ENCODE measurements around the gene RCHY1.

Gene RCHY1

DNA sequence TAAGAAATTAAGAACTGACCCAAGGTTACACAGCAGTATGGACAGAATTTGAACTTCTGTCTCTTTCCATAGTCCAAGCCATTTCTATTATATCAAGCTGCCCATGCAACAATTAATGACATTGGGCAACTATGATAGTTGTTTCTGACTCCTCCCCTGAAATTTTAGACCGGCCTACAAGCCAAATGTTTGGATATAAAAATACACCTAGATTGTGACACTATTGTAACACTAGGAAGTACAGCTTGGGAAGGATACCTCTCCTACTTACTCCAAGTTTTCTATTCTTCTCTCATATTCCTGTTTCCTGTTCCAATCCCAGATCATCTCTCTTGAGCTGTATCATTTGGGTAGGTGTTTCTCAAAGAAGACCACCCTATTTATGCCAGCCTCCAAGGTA, 43.5 kb downstream of the RCHY1 start:
- DNase-seq (ENCODE audit: low read depth in 1 of 2, low spot score in 1 of 2): no peak
- H3K27ac ChIP-seq (replicated peaks): no peak overlapping the region
- no peaks in the 10 kb centered on the region for H3K27me3 ChIP-seq (ENCODE audit: insufficient read depth, poor library complexity, severe bottlenecking)
- TF ChIP-seq REST (IDR thresholded peaks at IDR 0.05; ENCODE audit: insufficient replicate concordance, low read depth): no peak
- no peak for TF ChIP-seq POLR2AphosphoS5 (IDR thresholded peaks at IDR 0.05; ENCODE audit: low read depth)
- TF ChIP-seq GABPA (IDR thresholded peaks at IDR 0.05; ENCODE audit: low read depth): no peak
- TF ChIP-seq SPI1 (IDR thresholded peaks at IDR 0.05; ENCODE audit: borderline replicate concordance, low read depth): no peak
- TF ChIP-seq CTCF (IDR thresholded peaks at IDR 0.05; ENCODE audit: insufficient read depth, low read length): no peak
- H3K4me3 ChIP-seq (replicated peaks; ENCODE audit: insufficient read depth, low read length): no peak overlapping the region

DNA sequence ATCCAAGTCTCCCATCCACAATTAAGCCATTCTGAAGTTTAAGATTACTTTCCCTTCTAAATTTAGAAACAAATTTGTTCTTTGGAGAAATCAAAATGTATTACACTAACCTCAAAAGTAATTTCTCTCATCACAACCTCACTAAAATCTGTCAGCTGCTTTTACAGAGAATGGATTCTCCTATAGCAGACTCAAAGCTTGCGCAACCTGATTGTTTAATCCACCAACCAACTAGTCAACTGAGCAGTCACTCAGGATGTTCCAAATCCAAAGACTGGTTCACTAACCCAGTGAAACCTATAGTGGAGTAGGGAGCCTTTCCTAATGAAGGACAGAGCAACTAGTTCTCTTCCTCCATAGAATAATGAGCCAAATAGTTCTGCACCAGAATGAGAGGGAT, 44.3 kb downstream of the RCHY1 start:
- TF ChIP-seq REST (IDR thresholded peaks at IDR 0.05; ENCODE audit: insufficient replicate concordance, low read depth): no peak
- TF ChIP-seq CTCF (IDR thresholded peaks at IDR 0.05; ENCODE audit: insufficient read depth, low read length): no peak
- no peak for TF ChIP-seq POLR2AphosphoS5 (IDR thresholded peaks at IDR 0.05; ENCODE audit: low read depth)
- no peak for TF ChIP-seq GABPA (IDR thresholded peaks at IDR 0.05; ENCODE audit: low read depth)
- TF ChIP-seq SPI1 (IDR thresholded peaks at IDR 0.05; ENCODE audit: borderline replicate concordance, low read depth): no peak
- H3K27ac ChIP-seq (replicated peaks): no peak overlapping the region
- no peak for DNase-seq (ENCODE audit: low read depth in 1 of 2, low spot score in 1 of 2)
- no peaks in the 10 kb centered on the region for H3K27me3 ChIP-seq (ENCODE audit: insufficient read depth, poor library complexity, severe bottlenecking)
- H3K4me3 ChIP-seq (replicated peaks; ENCODE audit: insufficient read depth, low read length): no peak overlapping the region

GRCh38 chr4:75457365-75457764, 56.8 kb downstream of the RCHY1 start:
- Histone ChIP-seq H3K4me3 (replicated peaks; ENCODE audit: insufficient read depth, low read length) (no peak overlapping the region), H3K27me3 (ENCODE audit: insufficient read depth, poor library complexity, severe bottlenecking) (no peaks in the 10 kb centered on the region), H3K27ac (replicated peaks) (no peak overlapping the region)
- no peak for DNase-seq (ENCODE audit: low read depth in 1 of 2, low spot score in 1 of 2)
- TF ChIP-seq SPI1 (IDR thresholded peaks at IDR 0.05; ENCODE audit: borderline replicate concordance, low read depth): no peak

- DNase-seq (ENCODE audit: low read depth in 1 of 2, low spot score in 1 of 2): no peak
- H3K27me3 ChIP-seq (ENCODE audit: insufficient read depth, poor library complexity, severe bottlenecking): no peaks in the 10 kb centered on the region
- TF ChIP-seq REST (IDR thresholded peaks at IDR 0.05; ENCODE audit: insufficient replicate concordance, low read depth): no peak
- TF ChIP-seq SPI1 (IDR thresholded peaks at IDR 0.05; ENCODE audit: borderline replicate concordance, low read depth): no peak
- no peak for TF ChIP-seq CTCF (IDR thresholded peaks at IDR 0.05; ENCODE audit: insufficient read depth, low read length)
- TF ChIP-seq POLR2AphosphoS5 (IDR thresholded peaks at IDR 0.05; ENCODE audit: low read depth): no peak
- no peak for TF ChIP-seq GABPA (IDR thresholded peaks at IDR 0.05; ENCODE audit: low read depth)
Observed at GRCh38 chr4:75434105-75434504, 80.1 kb downstream of the RCHY1 start.

More at GRCh38 chr4:75434105-75434504, 80.1 kb downstream of the RCHY1 start:
- Histone ChIP-seq H3K27ac (replicated peaks) (no peak overlapping the region), H3K4me3 (replicated peaks; ENCODE audit: insufficient read depth, low read length) (no peak overlapping the region)
